Astrocyte (in vitro differentiated cells and primary cell): ENCODE measurements around the gene TMEM86A. TPM values are rescaled to one million over a fixed set of nuclear protein-coding genes. Genes with fewer than 3 reads are reported as not detected.
A peak's percentile ranks its signal among the peaks of the same experiment; 100 is the strongest.

Experiments used
- DNase-seq: peaks from one replicate; pipeline ENCODE4 v3.0.0-alpha.2; 2010; ENCODE audit warnings: low read depth
- FAIRE-seq: peaks from 2 replicates; lab custom pipeline; 2011; peaks lifted over from hg19 to GRCh38; lab: Jason Lieb, UNC
- H2AFZ ChIP-seq: 2 replicates; pipeline ENCODE4 v1.6.0; 2012; ENCODE audit warnings: low read depth, low read length, inconsistent platforms
- H3K27ac ChIP-seq: 2 replicates; pipeline ENCODE4 v1.5.1; 2011; ENCODE audit warnings: low read depth, low read length, inconsistent platforms
- H3K27me3 ChIP-seq: 2 replicates; pipeline ENCODE4 v1.6.0; 2011; ENCODE audit warnings: low read length, inconsistent platforms; ENCODE audit not compliant: insufficient read depth
- H3K36me3 ChIP-seq: 2 replicates; pipeline ENCODE4 v1.5.1; 2011; ENCODE audit warnings: low read length, inconsistent platforms; ENCODE audit not compliant: insufficient read depth
- H3K4me1 ChIP-seq: 2 replicates; pipeline ENCODE4 v1.5.1; 2011; ENCODE audit warnings: low read length, inconsistent platforms; ENCODE audit not compliant: insufficient read depth
- H3K4me2 ChIP-seq: 2 replicates; pipeline ENCODE4 v1.6.0; 2012; ENCODE audit warnings: low read length, inconsistent platforms
- H3K4me3 ChIP-seq: 2 replicates; pipeline ENCODE4 v1.5.1; 2011; ENCODE audit warnings: low read depth, mild to moderate bottlenecking, low read length, inconsistent platforms; ENCODE audit not compliant: insufficient read depth
- H3K79me2 ChIP-seq: 2 replicates; pipeline ENCODE4 v1.6.0; 2012; ENCODE audit warnings: mild to moderate bottlenecking, low read length, inconsistent platforms; ENCODE audit not compliant: insufficient read depth
- H3K9ac ChIP-seq: 2 replicates; pipeline ENCODE4 v1.6.0; 2012; ENCODE audit warnings: mild to moderate bottlenecking, low read length, inconsistent platforms
- H3K9me3 ChIP-seq: 2 replicates; pipeline ENCODE4 v1.5.1; 2012; ENCODE audit warnings: low read depth, mild to moderate bottlenecking, low read length, inconsistent platforms; ENCODE audit not compliant: insufficient read depth
- H4K20me1 ChIP-seq: 2 replicates; pipeline ENCODE4 v1.6.0; 2012; ENCODE audit warnings: low read length, inconsistent platforms; ENCODE audit not compliant: insufficient read depth
- H3K27ac Mint-ChIP-seq: one replicate; pipeline ENCODE4 v1.8.0; 2021; ENCODE audit warnings: mild to moderate bottlenecking, mixed read lengths; ENCODE audit not compliant: unreplicated experiment
- H3K27me3 Mint-ChIP-seq: one replicate; pipeline ENCODE4 v1.8.0; 2021; ENCODE audit warnings: low read depth, mixed read lengths; ENCODE audit not compliant: unreplicated experiment
- H3K36me3 Mint-ChIP-seq: one replicate; pipeline ENCODE4 v1.8.0; 2021; ENCODE audit warnings: low read depth, mixed read lengths; ENCODE audit not compliant: unreplicated experiment
- H3K4me1 Mint-ChIP-seq: one replicate; pipeline ENCODE4 v1.8.0; 2021; ENCODE audit warnings: low read depth, mixed read lengths; ENCODE audit not compliant: unreplicated experiment
- H3K4me3 Mint-ChIP-seq: one replicate; pipeline ENCODE4 v1.8.0; 2021; ENCODE audit warnings: mild to moderate bottlenecking, moderate library complexity, mixed read lengths; ENCODE audit not compliant: unreplicated experiment
- H3K9me3 Mint-ChIP-seq: one replicate; pipeline ENCODE4 v1.8.0; 2021; ENCODE audit warnings: mild to moderate bottlenecking, mixed read lengths; ENCODE audit not compliant: unreplicated experiment
- CTCF ChIP-seq: IDR thresholded peaks from 2 replicates; pipeline ENCODE4 v1.5.1; 2011; ENCODE audit warnings: low read depth, mild to moderate bottlenecking, inconsistent platforms, low read length, moderate library complexity; ENCODE audit not compliant: insufficient read depth
- EZH2 ChIP-seq: IDR thresholded peaks from 2 replicates; pipeline ENCODE4 v1.6.1; 2012; ENCODE audit warnings: mild to moderate bottlenecking, low read length, inconsistent platforms; ENCODE audit not compliant: insufficient read depth
- total RNA-seq: library from RNA; stranded (reverse); gene quantifications from 2 replicates; pipeline ENCODE4 v1.2.1, GENCODE V29; 2021

The TMEM86A gene
- total RNA-seq, 1 donor from 2014 or later: 4.0 TPM

- no peak overlapping the region for H3K27ac ChIP-seq
- H3K4me2 ChIP-seq: peak overlapping the region; percentile 100
- TF ChIP-seq EZH2: no peak
- no peak for TF ChIP-seq CTCF
- peak overlapping the region; percentile 56 for H3K4me3 Mint-ChIP-seq
- H3K36me3 Mint-ChIP-seq: no peaks in the 10 kb centered on the region
- H3K27me3 ChIP-seq: peaks cover 3% of the 10 kb centered on the region
- H2AFZ ChIP-seq: peak overlapping the region; percentile 1
- no peaks in the 10 kb centered on the region for H3K9me3 ChIP-seq
- FAIRE-seq: no peak
- H3K27me3 Mint-ChIP-seq: peaks cover 42% of the 10 kb centered on the region
- H3K4me3 ChIP-seq: no peak overlapping the region
- H4K20me1 ChIP-seq: no peaks in the 10 kb centered on the region
- no peak for DNase-seq
- H3K27ac Mint-ChIP-seq: no peak overlapping the region
- H3K79me2 ChIP-seq: no peaks in the 10 kb centered on the region
- peaks cover 2% of the 10 kb centered on the region for H3K4me1 Mint-ChIP-seq
- no peaks in the 10 kb centered on the region for H3K36me3 ChIP-seq
- H3K9ac ChIP-seq: no peak overlapping the region
- peaks cover 2% of the 10 kb centered on the region for H3K9me3 Mint-ChIP-seq
- no peaks in the 10 kb centered on the region for H3K4me1 ChIP-seq
Measured at GRCh38 chr11:18720091-18720807, 21.7 kb downstream of the TMEM86A start.

GRCh38 chr11:18720808-18721560 lies 22.4 kb downstream of the TMEM86A start:
- Histone ChIP-seq H3K4me1 (no peaks in the 10 kb centered on the region), H3K9me3 (no peaks in the 10 kb centered on the region), H4K20me1 (no peaks in the 10 kb centered on the region), H3K36me3 (no peaks in the 10 kb centered on the region), H3K9ac (peak overlapping the region; percentile 82), H2AFZ (peak overlapping the region; percentile 97), H3K27ac (no peak overlapping the region), H3K4me2 (peak overlapping the region; percentile 100), H3K79me2 (no peaks in the 10 kb centered on the region), H3K27me3 (no peaks in the 10 kb centered on the region), H3K4me3 (peak overlapping the region; percentile 77)
- H3K36me3 Mint-ChIP-seq: no peaks in the 10 kb centered on the region
- FAIRE-seq: no peak
- peak overlapping the region; percentile 87 for H3K4me3 Mint-ChIP-seq
- peaks cover 2% of the 10 kb centered on the region for H3K9me3 Mint-ChIP-seq
- H3K4me1 Mint-ChIP-seq: peaks cover 2% of the 10 kb centered on the region
- TF ChIP-seq EZH2 (no peak), CTCF (no peak)
- DNase-seq: peak; percentile 51
- no peak overlapping the region for H3K27ac Mint-ChIP-seq
- peaks cover 40% of the 10 kb centered on the region for H3K27me3 Mint-ChIP-seq
